Fibroblast of the aortic adventitia (primary cell): ENCODE data around the gene ENPP1. TPM values are rescaled to one million over a fixed set of nuclear protein-coding genes. Genes with fewer than 3 reads are reported as not detected.
A peak's percentile ranks its signal among the peaks of the same experiment; 100 is the strongest.

Source experiments
- DNase-seq: peaks from one replicate; pipeline ENCODE4 v3.0.0-alpha.2; 2010; ENCODE audit warnings: low read depth
- H3K4me3 ChIP-seq: 2 replicates; pipeline ENCODE4 v1.5.1; 2011; ENCODE audit warnings: low read depth, mild to moderate bottlenecking, control low read depth, low read length, moderate library complexity
- total RNA-seq: library from RNA; depleted of rRNA; stranded (reverse); fragments of >200 nt; gene quantifications from 2 replicates; pipeline ENCODE4 v1.2.3, GENCODE V29; 2012; ENCODE audit warnings: low replicate concordance
- TF ChIP-seq, protein P1 (sequence below): IDR thresholded peaks from 2 replicates; pipeline ENCODE4 v1.5.1; 2011; ENCODE audit warnings: mild to moderate bottlenecking, low read length, control low read depth, inconsistent platforms; ENCODE audit not compliant: insufficient read depth

ENPP1 gene
- total RNA-seq, 1 donor = 7.4 TPM

DNA sequence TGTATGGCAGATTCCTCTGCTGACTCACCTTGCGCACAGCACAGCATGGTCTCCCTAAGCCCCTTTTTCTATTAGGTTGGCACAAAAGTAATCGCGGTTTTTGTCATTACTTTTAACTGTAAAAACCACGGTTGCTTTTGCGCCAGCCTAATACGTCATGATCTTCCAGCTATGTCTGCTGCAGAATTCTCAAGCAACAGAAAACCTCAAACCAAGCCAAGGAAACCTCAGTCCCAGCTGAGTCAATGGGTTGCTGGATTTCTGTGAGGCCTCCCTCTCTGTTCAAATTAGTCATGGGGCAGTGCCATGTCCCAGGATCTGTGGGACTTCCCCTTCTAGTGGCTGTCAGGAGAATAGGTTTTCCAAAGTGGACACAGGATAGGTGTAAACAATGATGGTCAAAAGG lies 15.7 kb upstream of the ENPP1 start:
- no peak for DNase-seq
- TF ChIP-seq, protein P1, sequence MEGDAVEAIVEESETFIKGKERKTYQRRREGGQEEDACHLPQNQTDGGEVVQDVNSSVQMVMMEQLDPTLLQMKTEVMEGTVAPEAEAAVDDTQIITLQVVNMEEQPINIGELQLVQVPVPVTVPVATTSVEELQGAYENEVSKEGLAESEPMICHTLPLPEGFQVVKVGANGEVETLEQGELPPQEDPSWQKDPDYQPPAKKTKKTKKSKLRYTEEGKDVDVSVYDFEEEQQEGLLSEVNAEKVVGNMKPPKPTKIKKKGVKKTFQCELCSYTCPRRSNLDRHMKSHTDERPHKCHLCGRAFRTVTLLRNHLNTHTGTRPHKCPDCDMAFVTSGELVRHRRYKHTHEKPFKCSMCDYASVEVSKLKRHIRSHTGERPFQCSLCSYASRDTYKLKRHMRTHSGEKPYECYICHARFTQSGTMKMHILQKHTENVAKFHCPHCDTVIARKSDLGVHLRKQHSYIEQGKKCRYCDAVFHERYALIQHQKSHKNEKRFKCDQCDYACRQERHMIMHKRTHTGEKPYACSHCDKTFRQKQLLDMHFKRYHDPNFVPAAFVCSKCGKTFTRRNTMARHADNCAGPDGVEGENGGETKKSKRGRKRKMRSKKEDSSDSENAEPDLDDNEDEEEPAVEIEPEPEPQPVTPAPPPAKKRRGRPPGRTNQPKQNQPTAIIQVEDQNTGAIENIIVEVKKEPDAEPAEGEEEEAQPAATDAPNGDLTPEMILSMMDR = no peak
- no peak overlapping the region for H3K4me3 ChIP-seq

DNA sequence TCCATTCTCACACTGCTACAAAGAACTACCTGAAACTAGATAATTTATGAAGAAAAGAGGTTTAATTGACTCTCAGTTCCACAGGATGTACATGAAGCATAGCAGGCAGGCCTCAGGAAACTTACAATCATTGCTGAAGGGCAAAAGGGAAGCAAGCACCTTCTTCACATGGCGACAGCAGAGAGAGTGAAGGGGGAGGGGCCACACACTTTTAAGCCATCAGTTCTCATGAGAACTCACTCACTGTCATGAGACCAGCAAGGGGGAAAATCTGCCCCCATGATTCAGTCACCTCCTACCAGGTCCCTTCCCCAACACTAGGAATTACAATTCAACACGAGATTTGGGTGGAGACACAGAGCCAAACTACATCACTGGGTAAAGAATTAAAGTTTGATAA lies 12.5 kb upstream of the ENPP1 start:
- no peak overlapping the region for H3K4me3 ChIP-seq
- TF ChIP-seq, protein P1 = no peak
- DNase-seq = no peak

DNA sequence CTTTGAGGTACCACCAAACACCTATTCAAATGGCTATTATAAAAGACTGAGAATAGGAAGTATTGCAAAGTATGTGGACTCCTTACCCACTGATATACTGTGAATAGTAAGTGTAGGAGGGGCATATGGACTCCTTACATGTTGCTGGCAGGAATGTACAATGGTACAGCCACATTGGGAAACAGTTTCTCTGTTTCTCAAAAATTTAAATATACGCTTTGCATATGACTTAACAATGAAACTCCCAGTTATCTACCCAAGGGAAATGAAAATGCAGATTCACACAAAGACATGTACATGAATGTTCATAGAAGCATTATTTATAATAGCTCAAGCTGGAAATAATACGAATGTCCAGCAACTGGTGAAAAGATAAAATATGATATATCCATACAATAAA lies 5.5 kb upstream of the ENPP1 start:
- TF ChIP-seq, protein P1 = no peak
- no peak overlapping the region for H3K4me3 ChIP-seq
- DNase-seq = no peak

DNA sequence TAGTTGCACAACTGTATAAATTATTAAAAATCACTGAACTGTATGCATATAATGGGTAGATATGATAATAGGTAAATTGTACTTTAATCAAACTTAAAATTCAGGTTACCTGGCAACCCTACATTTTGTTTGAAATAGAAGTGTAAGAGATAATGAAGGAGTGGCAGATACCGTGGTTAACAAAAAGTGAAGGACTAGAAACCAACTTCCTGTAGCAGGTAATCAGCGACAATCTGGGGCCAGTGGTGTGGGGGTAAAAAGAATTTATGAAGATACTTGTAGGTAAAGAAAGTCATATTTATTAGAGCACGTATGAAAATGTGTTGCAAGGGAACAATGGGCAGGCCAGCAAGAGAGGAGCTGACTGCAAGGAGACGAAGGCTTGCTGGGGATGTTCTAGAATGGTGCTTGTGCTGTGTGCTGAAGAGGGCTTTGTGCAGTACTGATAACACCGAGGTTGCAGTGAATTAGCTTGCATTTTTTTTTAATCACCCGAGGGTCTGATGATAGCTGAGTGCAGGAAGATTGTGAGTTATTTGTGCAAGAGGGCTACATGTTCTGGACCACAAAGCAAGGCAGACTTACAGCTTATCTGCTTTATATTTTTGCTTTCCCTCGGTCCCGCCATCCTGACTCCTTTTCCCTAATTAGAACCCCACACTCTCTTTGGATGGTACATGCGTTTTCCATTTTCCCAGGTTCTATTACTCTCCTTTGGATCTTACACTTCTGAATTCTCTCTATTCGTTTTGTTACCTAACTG lies 4.6 kb upstream of the ENPP1 start:
- TF ChIP-seq, protein P1 = no peak
- no peak overlapping the region for H3K4me3 ChIP-seq
- DNase-seq = no peak

DNA sequence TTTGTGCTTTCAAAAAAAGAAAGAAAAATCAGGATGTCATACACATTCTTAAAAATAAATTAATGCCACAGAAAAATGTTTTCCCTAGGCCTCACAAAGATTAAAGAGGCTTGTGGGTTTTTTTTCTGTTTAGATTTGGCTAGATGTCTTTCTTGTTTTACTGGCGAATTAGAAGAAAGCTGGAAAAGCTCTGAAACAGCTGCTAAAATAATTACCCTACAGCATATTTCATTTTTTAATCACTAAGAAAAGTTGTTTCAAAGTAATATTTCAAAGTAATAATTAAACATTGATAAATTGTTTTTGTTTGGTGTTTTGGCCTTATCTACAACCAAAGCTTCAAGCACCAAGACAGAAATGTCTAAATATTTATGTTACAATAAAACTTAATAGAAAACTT lies 3.7 kb upstream of the ENPP1 start:
- TF ChIP-seq, protein P1 = no peak
- no peak for DNase-seq
- H3K4me3 ChIP-seq = no peak overlapping the region

DNA sequence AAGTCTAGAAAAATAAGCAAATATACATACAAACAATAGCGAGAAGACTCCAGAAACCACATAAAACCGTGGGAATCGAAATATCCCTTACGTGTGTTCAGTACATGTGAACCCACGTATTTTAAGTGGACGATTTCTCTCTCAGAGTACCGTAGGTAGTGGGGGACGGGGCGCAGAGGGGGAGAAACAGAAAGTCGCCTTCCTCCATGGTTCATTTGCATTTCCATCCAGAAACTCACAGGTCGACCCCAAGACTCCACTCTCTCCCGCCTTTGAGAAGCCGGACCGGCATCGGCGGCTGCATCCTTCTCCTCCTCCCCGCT lies 538 bp upstream of the ENPP1 start:
- no peak for DNase-seq
- peak overlapping the region; percentile 67 for H3K4me3 ChIP-seq
- TF ChIP-seq, protein P1 = no peak
